GM19351 (cell line): Measurements from ENCODE around the gene SLC35F1.

ENCODE experiments used
- ATAC-seq: cut with Tn5 transposase; IDR thresholded peaks from one replicate; pipeline ENCODE4 v1.9.1; 2021; ENCODE audit warnings: mild to moderate bottlenecking, moderate library complexity; ENCODE audit not compliant: unreplicated experiment

Gene SLC35F1

GRCh38 chr6:118344014-118344670 is 437.1 kb downstream of the SLC35F1 start:
- ATAC-seq, result no peak

GRCh38 chr6:118350881-118351430 is 443.9 kb downstream of the SLC35F1 start:
- no peak for ATAC-seq

GRCh38 chr6:118353564-118353963 is 446.5 kb downstream of the SLC35F1 start:
- ATAC-seq, result no peak

GRCh38 chr6:118354641-118355040 is 447.6 kb downstream of the SLC35F1 start:
- peak; percentile 99 for ATAC-seq

- no peak for ATAC-seq
Measured at GRCh38 chr6:118356054-118356453, 449.0 kb downstream of the SLC35F1 start.

GRCh38 chr6:118356686-118357085 is 449.6 kb downstream of the SLC35F1 start:
- no peak for ATAC-seq
